A673 (cell line): Measurements from ENCODE around the gene LRRC47. TPM values are rescaled to one million over a fixed set of nuclear protein-coding genes. Genes with fewer than 3 reads are reported as not detected.

ENCODE experiments used
- BruUV-seq: library from RNA; stranded (reverse); fragments of 400-500 nt; replicated peaks from 2 replicates; lab custom pipeline; 2021; lab: Mats Ljungman, UMichigan
- CTCF ChIA-PET: fragments of 300-600 bp; sonication (Branson Sonifier 250); formaldehyde crosslinking; loops from one replicate; lab custom pipeline; 2022; ENCODE audit warnings: antibody characterized with exemption; lab: Charles Lee
- POLR2A ChIA-PET: fragments of 300-600 bp; sonication (Branson Sonifier 250); formaldehyde crosslinking; loops from one replicate; lab custom pipeline; 2022; ENCODE audit warnings: antibody characterized with exemption; ENCODE audit not compliant: low non-redundant PET; lab: Charles Lee
- DNase-seq: peaks from one replicate; pipeline ENCODE4 v3.0.0-alpha.2; 2015; ENCODE audit warnings: low spot score
- H3K27ac ChIP-seq: fragments of 200-600 bp; sonication (generic); 2 replicates; pipeline ENCODE4 v1.5.1; 2016; ENCODE audit warnings: mixed run types, low read depth, mild to moderate bottlenecking, mixed read lengths, antibody characterized with exemption, low read length; ENCODE audit not compliant: poor library complexity, severe bottlenecking
- H3K27me3 ChIP-seq: fragments of 200-600 bp; sonication (generic); replicated peaks from 2 replicates; pipeline ENCODE4 v1.6.1; 2017; ENCODE audit warnings: mixed run types, low read depth, mild to moderate bottlenecking, mixed read lengths, antibody characterized with exemption, low read length; ENCODE audit not compliant: insufficient read depth, poor library complexity
- H3K36me3 ChIP-seq: fragments of 200-600 bp; sonication (generic); 2 replicates; pipeline ENCODE4 v1.6.1; 2016; ENCODE audit warnings: mixed run types, mild to moderate bottlenecking, mixed read lengths, antibody characterized with exemption, low read length; ENCODE audit not compliant: insufficient read depth, poor library complexity, severe bottlenecking
- H3K4me1 ChIP-seq: fragments of 200-600 bp; sonication (generic); 2 replicates; pipeline ENCODE4 v1.6.1; 2017; ENCODE audit warnings: mixed run types, mild to moderate bottlenecking, mixed read lengths, antibody characterized with exemption, low read length; ENCODE audit not compliant: insufficient read depth, poor library complexity, severe bottlenecking
- H3K4me3 ChIP-seq: fragments of 200-600 bp; sonication (generic); 2 replicates; pipeline ENCODE4 v1.5.1; 2016; ENCODE audit warnings: low read depth, mixed run types, mild to moderate bottlenecking, mixed read lengths, low read length; ENCODE audit not compliant: poor library complexity, severe bottlenecking
- H3K9me3 ChIP-seq: fragments of 200-600 bp; sonication (generic); 2 replicates; pipeline ENCODE4 v1.6.1; 2016; ENCODE audit warnings: mixed run types, low read depth, mild to moderate bottlenecking, mixed read lengths, antibody characterized with exemption, low read length; ENCODE audit not compliant: poor library complexity, severe bottlenecking
- EZH2 ChIP-seq: fragments of 200-600 bp; sonication (generic); IDR thresholded peaks from 2 replicates; pipeline ENCODE4 v1.6.1; 2017; ENCODE audit warnings: borderline replicate concordance, low read depth, mild to moderate bottlenecking, mixed read lengths, antibody characterized with exemption, low read length; ENCODE audit not compliant: poor library complexity, severe bottlenecking
- intact Hi-C: fragments of 100-400 bp; cut with micrococcal nuclease; formaldehyde crosslinking; loops from one replicate; pipeline ENCODE4 v1.10.0; 2022; ENCODE audit not compliant: unreplicated experiment
- total RNA-seq: library from RNA; stranded (reverse); gene quantifications from 2 replicates; pipeline ENCODE4 v1.2.3, GENCODE V29; 2021
- TF ChIP-seq, protein P1 (sequence below): fragments of 300-800, 200-600 bp; sonication (generic); conservative IDR thresholded peaks from 2 replicates; pipeline ENCODE4 v1.5.1; 2017; ENCODE audit warnings: low read depth, mild to moderate bottlenecking, antibody characterized with exemption, low read length, moderate library complexity, mixed read lengths

LRRC47 gene
- total RNA-seq, 1 experiment from 2014 or later = 86.7 TPM

DNA sequence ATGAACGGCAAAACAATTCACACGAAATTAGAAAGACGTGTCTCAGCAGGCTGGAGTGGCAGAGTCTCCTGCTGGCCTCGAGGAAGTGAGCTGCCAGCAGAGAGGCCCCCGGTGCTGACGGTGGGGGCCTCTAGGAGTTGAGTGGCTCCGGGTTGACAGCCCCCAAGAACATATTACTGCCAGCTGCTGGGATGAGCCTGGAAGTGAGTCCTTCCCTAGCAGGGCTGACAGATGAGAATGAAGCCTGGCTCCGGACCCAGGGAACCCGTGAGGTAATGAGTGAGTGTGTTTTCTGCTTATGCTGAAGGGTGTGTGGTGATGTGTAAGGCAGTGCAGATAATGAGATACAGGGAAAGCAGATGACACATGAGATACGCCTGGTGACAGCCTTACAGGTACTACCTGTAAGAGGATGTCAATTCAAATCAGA, 23.5 kb upstream of the LRRC47 start:
- Histone ChIP-seq H3K4me1 (no peaks in the 10 kb centered on the region), H3K27me3 (no peaks in the 10 kb centered on the region), H3K27ac (no peak overlapping the region), H3K9me3 (no peaks in the 10 kb centered on the region), H3K4me3 (no peak overlapping the region), H3K36me3 (no peaks in the 10 kb centered on the region)
- ChIA-PET CTCF (no interaction called here), POLR2A (no interaction called here)
- BruUV-seq = no TSS peak
- no peak for DNase-seq
- intact Hi-C loops = no loop called here
- TF ChIP-seq, protein P1, sequence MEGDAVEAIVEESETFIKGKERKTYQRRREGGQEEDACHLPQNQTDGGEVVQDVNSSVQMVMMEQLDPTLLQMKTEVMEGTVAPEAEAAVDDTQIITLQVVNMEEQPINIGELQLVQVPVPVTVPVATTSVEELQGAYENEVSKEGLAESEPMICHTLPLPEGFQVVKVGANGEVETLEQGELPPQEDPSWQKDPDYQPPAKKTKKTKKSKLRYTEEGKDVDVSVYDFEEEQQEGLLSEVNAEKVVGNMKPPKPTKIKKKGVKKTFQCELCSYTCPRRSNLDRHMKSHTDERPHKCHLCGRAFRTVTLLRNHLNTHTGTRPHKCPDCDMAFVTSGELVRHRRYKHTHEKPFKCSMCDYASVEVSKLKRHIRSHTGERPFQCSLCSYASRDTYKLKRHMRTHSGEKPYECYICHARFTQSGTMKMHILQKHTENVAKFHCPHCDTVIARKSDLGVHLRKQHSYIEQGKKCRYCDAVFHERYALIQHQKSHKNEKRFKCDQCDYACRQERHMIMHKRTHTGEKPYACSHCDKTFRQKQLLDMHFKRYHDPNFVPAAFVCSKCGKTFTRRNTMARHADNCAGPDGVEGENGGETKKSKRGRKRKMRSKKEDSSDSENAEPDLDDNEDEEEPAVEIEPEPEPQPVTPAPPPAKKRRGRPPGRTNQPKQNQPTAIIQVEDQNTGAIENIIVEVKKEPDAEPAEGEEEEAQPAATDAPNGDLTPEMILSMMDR = no peak
- TF ChIP-seq EZH2 = no peak

DNA sequence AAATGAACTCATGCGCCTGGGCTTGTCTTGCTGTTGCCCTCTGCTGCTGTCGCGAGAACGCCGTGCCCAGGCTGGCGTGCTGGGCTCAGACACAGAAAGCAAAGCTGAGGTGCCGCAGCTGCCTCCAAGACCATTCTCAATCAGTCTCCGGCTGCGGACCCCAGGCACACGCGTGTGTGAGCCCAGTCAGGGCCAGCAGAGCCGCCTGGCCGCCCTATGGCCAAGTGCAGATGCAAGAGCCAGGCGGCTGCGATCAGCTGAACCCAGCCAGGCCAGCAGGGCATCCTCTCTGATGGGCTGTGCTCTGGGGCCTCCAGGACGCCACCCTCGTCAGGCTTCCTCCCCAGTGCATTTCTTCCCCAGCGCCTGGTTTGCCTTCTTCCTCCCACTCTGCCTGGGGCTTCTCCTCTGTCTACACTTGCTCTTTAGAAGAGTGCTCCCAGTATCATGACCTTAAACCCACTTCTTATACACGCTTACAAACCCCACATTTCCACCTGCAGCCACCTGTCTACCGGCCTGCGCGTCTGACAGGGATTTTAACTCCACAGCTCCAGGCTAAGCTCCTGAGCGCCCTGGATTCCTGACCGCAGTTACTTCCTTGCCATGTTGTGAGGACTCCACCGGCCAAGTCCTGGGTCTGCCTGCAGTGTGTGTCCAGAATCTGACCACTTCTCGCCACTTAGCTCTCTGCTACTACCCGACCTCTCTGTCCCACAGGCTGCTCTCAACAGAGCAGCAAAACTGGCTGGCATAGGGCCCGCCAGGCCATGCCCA, 21.7 kb upstream of the LRRC47 start:
- Histone ChIP-seq H3K9me3 (no peaks in the 10 kb centered on the region), H3K4me1 (no peaks in the 10 kb centered on the region), H3K4me3 (no peak overlapping the region), H3K27ac (no peak overlapping the region), H3K27me3 (no peaks in the 10 kb centered on the region), H3K36me3 (no peaks in the 10 kb centered on the region)
- ChIA-PET POLR2A (interaction anchor here (0.7 kb wide), 1 partner anchor 351 kb away, joined by 3 read pairs; no protein-coding TSS in a partner anchor), CTCF (no interaction called here)
- intact Hi-C loops = no loop called here
- no TSS peak for BruUV-seq
- no peak for TF ChIP-seq EZH2
- TF ChIP-seq, protein P1 = no peak
- DNase-seq = no peak

DNA sequence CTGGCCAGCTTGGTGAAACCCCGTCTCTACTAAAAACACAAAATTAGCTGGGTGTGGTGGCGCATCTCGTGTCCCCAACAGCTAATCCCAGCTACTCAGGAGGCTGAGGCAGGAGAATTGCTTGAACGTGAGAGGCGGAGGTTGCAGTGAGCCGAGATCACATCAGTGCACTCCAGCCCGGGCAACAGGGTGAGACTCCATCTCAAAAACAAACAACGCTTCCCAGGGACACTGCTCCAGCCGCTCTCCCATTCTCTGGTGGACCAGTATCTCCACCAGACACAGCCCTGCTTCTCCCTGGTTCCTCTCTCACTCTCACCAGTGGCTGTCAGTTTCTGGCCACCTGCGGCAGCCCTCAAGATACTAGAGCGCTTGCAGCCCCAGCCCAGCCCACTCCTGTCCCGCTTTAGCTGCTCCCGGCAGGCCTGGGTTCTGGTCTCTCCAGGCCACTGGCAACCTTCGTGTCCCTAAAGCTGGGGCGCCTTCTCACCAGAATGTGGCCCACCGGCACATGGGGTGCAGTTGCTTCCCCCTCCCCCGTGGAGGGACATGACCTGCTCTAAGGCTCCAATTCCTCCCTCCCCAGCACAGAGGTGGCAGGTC, 20.9 kb upstream of the LRRC47 start:
- Histone ChIP-seq H3K4me1 (no peaks in the 10 kb centered on the region), H3K4me3 (no peak overlapping the region), H3K36me3 (no peaks in the 10 kb centered on the region), H3K9me3 (no peaks in the 10 kb centered on the region), H3K27me3 (no peaks in the 10 kb centered on the region), H3K27ac (no peak overlapping the region)
- ChIA-PET POLR2A (interaction anchor here (0.7 kb wide), 1 partner anchor 352 kb away, joined by 3 read pairs; no protein-coding TSS in a partner anchor), CTCF (no interaction called here)
- no peak for DNase-seq
- intact Hi-C loops = no loop called here
- no TSS peak for BruUV-seq
- TF ChIP-seq, protein P1 = no peak
- no peak for TF ChIP-seq EZH2
